NCI-H2227 (cell line): ENCODE results near the gene MUC6.
"Not testable (repeated sequence)": the region's sequence is repeated elsewhere in the genome, so short reads cannot be mapped to it uniquely, and the experiment has no call there.

ENCODE experiments used
- DNase-seq: peaks from one replicate; lab custom pipeline; 2025; ENCODE audit not compliant: unreplicated experiment; lab: John Stamatoyannopoulos, UW

Gene MUC6

GRCh38 chr11:1025410-1026162 is 10.9 kb downstream of the MUC6 start:
- no peak for DNase-seq

- DNase-seq: no peak
These were observed 11.7 kb downstream of the MUC6 start for GRCh38 chr11:1024597-1025409.

DNA sequence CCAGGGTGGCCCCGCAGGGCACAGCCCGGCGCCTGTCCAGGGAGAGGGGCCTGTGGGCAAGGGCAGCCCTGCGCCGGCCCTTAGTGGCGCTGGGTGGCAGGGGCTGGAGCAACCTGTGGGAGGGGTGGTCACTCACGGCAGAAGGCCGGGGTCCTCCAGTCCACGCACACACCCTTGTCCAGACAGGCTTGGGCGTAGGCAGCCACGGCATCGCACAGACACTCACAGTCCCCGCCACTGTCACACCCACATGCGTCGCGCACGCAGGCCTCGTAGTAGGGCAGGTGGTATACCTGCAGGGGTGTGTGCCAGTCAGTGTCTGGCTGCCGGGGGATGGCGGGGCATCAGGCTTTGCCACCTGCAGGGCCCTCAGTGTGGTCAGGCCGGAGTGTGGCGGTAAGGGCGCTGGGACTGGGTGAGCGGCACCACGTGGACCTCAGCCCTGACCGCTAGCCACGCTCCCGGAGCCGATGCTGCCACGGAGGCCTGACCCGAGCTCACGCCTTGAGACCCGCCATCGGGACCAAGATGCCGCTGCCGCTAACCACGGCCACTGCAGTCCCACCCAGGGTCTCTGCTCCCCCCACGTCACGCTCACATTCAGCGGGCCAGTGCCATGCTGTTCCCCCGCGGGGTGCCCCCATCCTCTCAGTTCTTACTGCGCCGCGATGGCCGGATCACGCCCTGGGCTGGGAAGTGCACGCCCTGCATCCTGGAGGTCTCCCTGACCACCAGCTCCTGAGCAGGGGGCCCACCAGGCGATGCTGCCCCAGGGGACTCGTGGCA is 12.5 kb downstream of the MUC6 start:
- no peak for DNase-seq

DNA sequence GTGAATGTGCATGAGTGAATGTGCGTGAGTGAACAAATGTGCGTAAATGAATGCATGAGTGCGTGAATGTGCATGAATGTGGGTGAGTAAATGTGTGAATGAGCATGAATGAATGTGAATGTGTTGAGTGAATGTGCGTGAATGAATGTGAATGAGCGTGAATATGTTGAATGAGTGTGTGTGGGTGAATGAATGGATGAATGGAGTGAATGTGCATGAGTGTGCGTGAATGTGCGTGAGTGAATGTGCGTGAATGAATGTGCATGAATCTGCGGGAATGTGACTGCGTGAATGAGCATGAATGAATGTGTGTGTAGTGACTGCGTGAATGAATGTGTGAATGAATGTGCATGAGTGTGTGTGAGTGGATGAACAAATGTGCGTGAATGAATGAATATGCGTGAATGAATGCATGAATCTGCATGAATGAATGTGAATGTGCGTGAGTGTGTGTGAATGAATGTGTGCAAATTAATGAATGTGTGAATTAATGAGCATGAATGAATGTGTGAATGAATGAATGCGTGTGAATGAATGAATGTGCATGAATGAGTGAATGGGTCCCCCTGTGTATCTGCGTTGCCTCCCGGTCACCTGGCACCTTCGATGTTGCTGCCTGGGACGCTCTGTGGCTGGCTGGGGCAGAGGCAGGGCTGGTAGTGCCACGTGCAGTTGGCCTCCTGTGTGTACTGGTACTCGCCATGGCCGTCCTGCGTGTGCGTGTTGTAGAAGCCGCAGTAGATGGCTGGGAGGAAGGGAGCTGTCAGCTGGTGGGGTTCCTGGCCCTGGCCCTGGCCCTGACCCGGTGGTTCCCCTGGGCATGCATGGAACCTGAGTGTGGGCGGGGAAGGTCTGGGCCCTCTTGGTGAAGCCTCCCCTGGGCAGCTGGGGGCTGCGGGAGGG is 13.4 kb downstream of the MUC6 start:
- DNase-seq: no peak

DNA sequence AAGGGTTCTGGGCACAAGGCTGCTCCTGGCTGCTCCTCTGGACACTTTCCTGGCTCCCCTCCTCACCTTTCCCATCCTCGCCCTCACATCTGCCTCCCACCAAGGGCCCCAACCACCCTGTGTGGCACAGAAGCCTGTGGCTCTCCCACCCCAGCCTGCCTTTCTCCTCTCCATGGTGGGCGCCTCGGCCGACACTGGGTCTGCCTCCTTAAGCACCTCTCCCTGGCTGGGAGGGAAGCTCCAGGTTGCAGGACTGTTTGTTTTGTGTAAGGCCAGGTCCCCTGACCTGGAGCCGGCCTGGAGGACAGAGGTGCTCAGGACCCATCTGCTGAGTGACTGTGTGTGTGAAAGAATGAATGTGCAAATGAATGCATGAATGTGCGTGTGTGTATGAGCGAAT is 14.1 kb downstream of the MUC6 start:
- no peak for DNase-seq

GRCh38 chr11:1020211-1020905 is 16.2 kb downstream of the MUC6 start:
- no peak for DNase-seq

GRCh38 chr11:1019321-1019910 is 17.1 kb downstream of the MUC6 start:
- no peak for DNase-seq

DNA sequence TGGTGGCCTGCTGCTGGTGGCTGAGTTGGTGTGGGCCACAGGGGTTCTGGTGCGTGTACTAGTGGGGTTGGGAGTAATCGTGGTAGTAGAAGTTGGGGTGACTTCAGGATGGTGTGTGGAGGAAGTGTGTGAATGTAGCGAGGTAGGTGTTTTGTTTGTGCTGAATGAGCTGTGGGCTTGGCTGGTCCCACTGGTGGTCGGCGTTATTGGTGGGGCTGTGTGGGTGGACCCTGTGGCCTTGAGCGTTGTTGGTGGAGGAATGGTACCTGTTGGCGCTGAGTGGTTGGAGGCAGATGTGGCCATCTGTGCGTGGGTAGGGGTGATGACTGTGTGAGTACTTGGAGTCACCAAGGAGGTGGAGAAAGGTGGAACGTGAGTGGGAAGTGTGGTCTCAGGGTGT is 18.4 kb downstream of the MUC6 start:
- DNase-seq: no peak

- no peak for DNase-seq
These were observed 19.1 kb downstream of the MUC6 start for GRCh38 chr11:1017269-1018005.

DNA sequence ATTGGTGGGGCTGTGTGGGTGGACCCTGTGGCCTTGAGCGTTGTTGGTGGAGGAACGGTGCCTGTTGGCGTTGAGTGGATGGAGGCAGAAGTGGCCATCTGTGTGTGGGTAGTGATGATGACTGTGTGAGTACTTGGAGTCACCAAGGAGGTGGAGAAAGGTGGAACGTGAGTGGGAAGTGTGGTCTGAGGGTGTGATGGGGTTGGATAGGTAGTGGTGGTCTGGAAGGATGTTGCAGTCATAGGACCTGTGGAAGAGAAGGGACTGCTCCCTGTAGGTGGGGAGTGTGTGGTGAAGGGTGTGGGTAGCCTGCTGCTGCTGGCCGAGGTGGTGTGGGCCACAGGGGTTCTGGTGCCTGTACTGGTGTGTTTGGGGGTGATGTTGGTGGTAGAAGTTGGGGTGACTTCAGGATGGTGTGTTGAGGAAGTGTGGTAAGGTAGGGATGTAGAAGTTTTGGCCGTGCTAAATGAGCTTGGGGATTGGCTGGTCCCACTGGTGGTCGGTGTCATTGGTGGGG is 19.9 kb downstream of the MUC6 start:
- not testable (repeated sequence) for DNase-seq

- DNase-seq: no peak
These were observed 20.5 kb downstream of the MUC6 start for GRCh38 chr11:1015826-1016545.

DNA sequence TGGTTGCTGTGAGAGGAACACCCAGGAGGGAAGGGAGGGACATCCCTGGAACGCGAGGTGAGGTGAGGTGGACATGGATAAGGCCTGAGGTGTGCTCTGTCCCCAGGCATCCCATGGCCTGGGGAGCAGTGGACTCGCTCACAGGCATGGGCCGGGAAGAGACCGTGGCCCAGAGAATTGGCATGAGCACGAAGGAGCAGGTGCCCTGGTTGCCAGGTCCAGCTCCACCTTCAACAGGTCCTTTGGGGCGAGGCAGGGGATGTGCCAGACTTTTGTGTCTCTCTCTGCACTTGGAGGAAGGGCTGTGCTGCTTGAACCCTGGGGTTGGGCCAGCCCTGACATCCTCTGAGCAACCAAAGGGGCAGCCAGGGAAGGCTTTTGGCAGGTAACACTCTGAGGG is 21.5 kb downstream of the MUC6 start:
- DNase-seq: no peak

GRCh38 chr11:1014276-1014675 is 22.2 kb downstream of the MUC6 start:
- no peak for DNase-seq

DNA sequence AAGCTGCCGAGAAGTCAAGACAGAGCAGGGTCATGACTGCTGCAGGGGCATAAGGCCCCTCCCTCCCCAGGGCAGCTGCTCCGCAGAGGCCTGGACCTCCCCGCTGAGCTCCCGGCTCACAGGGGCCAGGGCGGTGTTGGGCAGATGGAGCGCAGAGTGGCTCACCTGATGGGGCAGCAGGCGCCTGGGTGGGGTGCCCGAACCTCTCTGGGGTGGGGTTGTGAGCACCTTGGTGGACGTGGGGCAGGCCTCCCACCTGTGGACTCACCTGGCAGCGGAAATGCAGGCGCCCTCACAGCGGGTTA is 22.9 kb downstream of the MUC6 start:
- no peak for DNase-seq

DNA sequence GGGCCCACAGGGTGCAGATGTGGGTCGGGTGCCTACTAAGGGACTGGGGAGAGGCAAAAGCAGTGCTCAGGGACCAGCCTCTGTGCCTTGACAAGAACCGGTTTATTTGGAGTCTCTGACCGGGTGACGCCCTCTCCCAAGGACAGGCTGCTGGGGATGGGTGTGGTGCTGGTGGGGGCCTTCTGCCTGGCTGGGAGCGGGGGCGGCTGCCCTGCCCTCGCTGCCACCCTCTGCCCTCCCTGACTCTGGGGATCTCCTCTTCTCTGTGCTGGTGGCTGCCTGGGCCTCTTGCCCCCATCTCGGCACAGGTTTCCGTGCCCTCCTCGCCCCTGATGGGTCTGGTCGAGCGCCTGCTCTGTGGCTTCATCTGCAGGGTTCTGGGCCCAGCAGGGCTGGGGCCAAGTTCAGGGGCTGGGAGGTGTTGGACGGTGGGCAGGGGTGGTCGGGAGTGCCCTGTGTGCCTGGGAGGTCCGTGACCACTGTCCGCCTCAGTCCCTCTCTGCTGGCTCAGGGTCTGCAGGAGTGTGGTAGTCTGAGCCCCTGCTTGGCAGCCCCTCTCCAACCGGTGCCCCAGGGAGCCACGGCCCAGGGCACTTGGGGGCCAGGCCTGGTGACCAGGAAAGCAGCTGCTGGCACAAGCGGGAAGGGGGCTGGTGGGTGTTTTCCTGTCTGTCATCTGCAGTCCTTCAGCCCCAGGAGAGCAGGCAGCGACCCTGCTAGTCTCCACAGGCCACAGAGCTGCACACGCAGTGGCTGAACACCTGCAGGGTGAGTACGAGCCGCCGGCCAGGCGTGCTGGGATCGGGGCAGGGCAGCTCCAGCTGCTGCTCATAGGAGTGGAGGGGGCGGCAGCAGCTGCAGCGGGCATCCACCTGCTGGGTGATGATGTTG is 23.5 kb downstream of the MUC6 start:
- DNase-seq: peak; percentile 52

DNA sequence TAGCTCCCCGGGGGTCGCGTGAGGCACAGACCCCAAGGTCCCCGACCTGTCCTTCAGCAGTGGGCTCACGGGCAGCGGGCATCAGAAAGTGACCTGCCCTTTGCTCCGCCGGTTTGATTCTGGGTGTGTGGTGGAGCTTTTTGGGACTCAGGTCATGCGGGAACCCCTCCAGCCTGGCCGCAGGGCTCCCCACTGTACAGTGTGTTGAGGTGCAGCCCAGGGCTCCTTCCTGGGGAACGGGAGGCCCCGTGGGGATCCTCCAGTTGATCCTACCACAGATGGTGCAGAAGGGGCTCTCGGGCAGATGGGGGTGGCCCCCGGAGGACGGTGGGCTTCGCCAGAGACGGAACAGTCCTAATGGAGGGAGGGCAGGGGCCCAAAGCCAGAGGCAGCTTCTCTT is 24.2 kb downstream of the MUC6 start:
- DNase-seq: no peak

DNA sequence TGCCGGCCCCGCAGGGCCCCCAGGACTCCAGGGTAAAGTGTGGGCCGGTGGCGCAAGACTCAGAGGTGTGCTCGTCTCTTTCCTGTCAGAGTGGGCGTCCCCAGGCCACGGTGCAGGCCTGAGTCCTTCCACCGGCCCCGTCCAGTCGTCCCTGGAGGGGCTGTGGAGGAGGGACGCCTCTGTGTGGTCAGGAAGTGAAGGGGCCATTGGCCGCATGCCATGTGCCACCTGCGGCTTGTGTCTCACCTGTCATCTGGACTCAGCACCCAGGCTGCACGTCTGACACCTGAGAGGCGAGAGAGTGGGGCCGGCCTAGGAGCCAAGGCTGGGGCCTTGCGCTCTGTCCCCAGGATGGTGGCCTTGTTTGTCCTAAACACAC is 25.2 kb downstream of the MUC6 start:
- no peak for DNase-seq
